ENCODE measurements around the gene LFNG. TPM values are rescaled to one million over a fixed set of nuclear protein-coding genes. Genes with fewer than 3 reads are reported as not detected.
"Not testable (repeated sequence)": the region's sequence is repeated elsewhere in the genome, so short reads cannot be mapped to it uniquely, and the experiment has no call there.

Gene LFNG
- total RNA-seq, 2 experiments from 2014 or later: 96.7 to 99.8 TPM

DNA sequence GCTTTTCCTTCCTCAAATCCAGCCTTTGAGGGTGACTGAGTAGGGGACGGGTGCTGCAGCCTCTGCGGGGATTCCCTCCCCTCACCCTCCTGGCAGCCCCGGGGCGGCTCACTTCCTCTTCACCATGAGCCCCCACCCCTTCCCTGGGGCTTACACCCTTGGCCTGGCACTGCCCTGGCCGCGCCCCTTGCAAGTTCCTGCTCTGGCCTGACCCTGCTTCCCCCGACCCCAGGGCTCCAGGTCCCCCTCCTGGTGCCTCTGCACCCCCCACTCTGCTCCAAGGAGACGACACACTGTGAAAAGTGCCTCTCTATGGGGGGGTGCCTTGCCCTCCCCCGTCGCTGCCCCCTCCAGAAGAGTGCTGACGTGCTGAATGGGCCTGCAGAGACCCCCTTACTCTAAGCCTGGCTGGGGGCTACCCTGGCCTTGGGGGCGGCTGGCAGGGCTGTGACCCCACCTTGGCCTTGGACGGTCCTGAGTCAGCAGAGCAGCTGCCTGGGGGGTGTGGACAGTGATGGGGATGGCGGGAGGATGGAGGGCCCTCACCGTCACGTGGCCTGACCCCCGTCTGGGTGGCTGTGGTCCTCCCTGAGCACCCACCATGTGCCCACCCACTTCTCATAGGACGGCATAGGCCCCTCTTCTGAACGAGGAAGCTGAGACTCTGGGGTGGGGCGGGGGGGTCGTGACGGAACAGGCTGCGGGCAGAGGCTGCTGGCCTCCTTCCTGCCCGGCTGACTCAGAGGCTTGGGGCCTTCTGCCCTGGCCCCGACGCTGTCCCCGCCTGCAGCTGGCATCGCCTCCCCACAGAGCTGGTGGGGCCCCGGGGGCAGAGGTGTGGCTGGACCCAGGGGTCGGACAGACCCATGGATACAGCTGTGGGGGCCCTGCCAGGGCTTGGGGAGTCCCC lies 9.8 kb downstream of the LFNG start:
- CTCF ChIA-PET: interaction anchor here (0.9 to 1.2 kb wide), 2 partner anchors 8 to 88 kb away, joined by 3 to 6 read pairs; no protein-coding TSS in a partner anchor
- peak; percentile 27 for ATAC-seq (ENCODE audit: poor library complexity)
- TF ChIP-seq, protein P1, sequence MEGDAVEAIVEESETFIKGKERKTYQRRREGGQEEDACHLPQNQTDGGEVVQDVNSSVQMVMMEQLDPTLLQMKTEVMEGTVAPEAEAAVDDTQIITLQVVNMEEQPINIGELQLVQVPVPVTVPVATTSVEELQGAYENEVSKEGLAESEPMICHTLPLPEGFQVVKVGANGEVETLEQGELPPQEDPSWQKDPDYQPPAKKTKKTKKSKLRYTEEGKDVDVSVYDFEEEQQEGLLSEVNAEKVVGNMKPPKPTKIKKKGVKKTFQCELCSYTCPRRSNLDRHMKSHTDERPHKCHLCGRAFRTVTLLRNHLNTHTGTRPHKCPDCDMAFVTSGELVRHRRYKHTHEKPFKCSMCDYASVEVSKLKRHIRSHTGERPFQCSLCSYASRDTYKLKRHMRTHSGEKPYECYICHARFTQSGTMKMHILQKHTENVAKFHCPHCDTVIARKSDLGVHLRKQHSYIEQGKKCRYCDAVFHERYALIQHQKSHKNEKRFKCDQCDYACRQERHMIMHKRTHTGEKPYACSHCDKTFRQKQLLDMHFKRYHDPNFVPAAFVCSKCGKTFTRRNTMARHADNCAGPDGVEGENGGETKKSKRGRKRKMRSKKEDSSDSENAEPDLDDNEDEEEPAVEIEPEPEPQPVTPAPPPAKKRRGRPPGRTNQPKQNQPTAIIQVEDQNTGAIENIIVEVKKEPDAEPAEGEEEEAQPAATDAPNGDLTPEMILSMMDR (IDR thresholded peaks at IDR 0.05): no peak
- Histone ChIP-seq H3K27me3 (ENCODE audit: control insufficient read depth in 1 of 2, insufficient read depth in 2 of 2, low read length in 2 of 2) (no peaks in the 10 kb centered on the region), H3K9me3 (ENCODE audit: control insufficient read depth in 1 of 2, insufficient read depth in 1 of 2, low read length in 2 of 2) (no peaks in the 10 kb centered on the region), H3K36me3 (ENCODE audit: insufficient read depth, low read length) (peaks cover 47% of the 10 kb centered on the region), H3K4me3 (ENCODE audit: low read length) (peak overlapping the region; percentile 35), H3K27ac (ENCODE audit: low read depth in 1 of 2, low read length in 2 of 2) (peak overlapping the region; percentile 88 to 98), H3K4me1 (ENCODE audit: insufficient read depth, low read length) (peaks cover 71% of the 10 kb centered on the region)
- Mint-ChIP-seq H3K4me3 (peak overlapping the region; percentile 84), H3K4me1 (ENCODE audit: low read depth) (peaks cover 54% of the 10 kb centered on the region), H3K27me3 (no peaks in the 10 kb centered on the region), H3K27ac (peak overlapping the region; percentile 98), H3K36me3 (ENCODE audit: low read depth) (peaks cover 43% of the 10 kb centered on the region), H3K9me3 (no peaks in the 10 kb centered on the region)
- POLR2A ChIA-PET: interaction anchor here (0.5 to 12.9 kb wide), 9 partner anchors 9 to 1369 kb away, joined by 3 to 218 read pairs (median 4); partner anchors contain the start of gene ZFAND2A
- peak in 11 of 14 experiments; percentile 44 to 87 (median 60) for DNase-seq
- intact Hi-C loops (cut with DNase I, micrococcal nuclease): loop anchor here (1.0 to 10.0 kb wide), 4 partner anchors 7 to 1295 kb away; partner anchors contain the start of genes BRAT1 (in 1 of the 2) and UNCX (in 1 of the 2)

DNA sequence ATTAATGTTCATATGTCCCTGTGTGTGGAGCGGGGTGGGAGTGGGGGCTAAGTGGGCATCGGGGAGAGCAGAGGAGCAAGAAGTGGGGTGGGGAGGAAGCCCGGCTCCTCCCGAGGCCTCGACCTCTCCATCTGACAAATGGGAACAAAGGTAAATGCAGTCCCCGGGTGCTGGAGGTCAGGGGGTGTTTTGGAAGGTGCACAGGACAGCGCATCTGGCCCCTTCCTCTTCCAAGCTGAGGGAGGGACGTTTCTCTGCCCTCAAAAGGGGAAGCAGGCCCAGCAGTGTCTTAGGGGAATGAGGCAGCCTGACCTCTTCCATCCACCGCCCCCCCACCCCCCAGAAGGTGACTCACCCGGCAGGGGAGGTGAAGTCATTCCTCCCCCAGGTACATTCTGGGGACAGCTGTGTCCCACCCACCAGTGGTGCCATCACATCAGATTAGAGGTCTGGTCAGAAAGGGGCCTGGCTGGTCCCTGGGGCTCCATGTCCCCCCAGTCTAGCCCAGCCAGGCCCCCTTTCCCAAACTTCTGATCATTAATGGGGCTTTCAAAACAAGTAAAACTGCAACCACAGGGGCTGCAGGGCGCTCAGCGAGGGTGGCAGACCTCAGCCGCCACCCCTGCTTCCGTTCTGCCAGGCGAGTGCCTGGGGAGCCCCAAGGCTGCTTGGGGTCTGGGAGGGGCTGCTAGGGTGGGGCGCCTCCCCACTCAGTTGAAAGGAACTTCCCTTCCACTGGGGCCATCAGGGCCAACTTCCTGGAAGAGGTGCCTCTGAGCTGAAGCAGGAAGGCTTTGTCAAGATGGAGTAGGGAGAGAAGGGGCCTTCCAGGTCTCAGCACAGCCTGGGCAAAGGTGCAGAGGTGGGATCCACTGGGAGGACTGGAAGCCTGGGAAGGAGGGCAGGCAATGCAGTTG lies 10.8 kb downstream of the LFNG start:
- no peaks in the 10 kb centered on the region for H3K9me3 ChIP-seq (ENCODE audit: control insufficient read depth in 1 of 2, insufficient read depth in 1 of 2, low read length in 2 of 2)
- ATAC-seq (ENCODE audit: poor library complexity) (peak; percentile 71), DNase-seq (peak; percentile 61 to 93 (median 81))
- TF ChIP-seq, protein P1 (IDR thresholded peaks at IDR 0.05): no peak
- no peaks in the 10 kb centered on the region for H3K27me3 Mint-ChIP-seq
- H3K27ac ChIP-seq (ENCODE audit: low read depth in 1 of 2, low read length in 2 of 2): peak overlapping the region; percentile 88 to 98
- peaks cover 62% of the 10 kb centered on the region for H3K4me1 ChIP-seq (ENCODE audit: insufficient read depth, low read length)
- H3K36me3 Mint-ChIP-seq (ENCODE audit: low read depth): peaks cover 43% of the 10 kb centered on the region
- H3K4me3 ChIP-seq (ENCODE audit: low read length): peak overlapping the region; percentile 35
- no peaks in the 10 kb centered on the region for H3K27me3 ChIP-seq (ENCODE audit: control insufficient read depth in 1 of 2, insufficient read depth in 2 of 2, low read length in 2 of 2)
- peak overlapping the region; percentile 98 for H3K27ac Mint-ChIP-seq
- no peaks in the 10 kb centered on the region for H3K9me3 Mint-ChIP-seq
- ChIA-PET POLR2A (interaction anchor here (0.6 to 12.9 kb wide), 11 partner anchors 8 to 597 kb away, joined by 3 to 218 read pairs (median 3); no protein-coding TSS in a partner anchor), CTCF (interaction anchor here (0.9 to 1.2 kb wide), 2 partner anchors 9 to 87 kb away, joined by 3 to 6 read pairs; no protein-coding TSS in a partner anchor)
- H3K4me3 Mint-ChIP-seq: peak overlapping the region; percentile 84
- H3K36me3 ChIP-seq (ENCODE audit: insufficient read depth, low read length): peaks cover 38% of the 10 kb centered on the region
- intact Hi-C loops (cut with DNase I, micrococcal nuclease): loop anchor here in 1 of 2 experiments (1.0 to 2.0 kb wide), 2 partner anchors 8 to 22 kb away; no protein-coding TSS in a partner anchor
- H3K4me1 Mint-ChIP-seq (ENCODE audit: low read depth): peaks cover 54% of the 10 kb centered on the region

- H3K4me3 ChIP-seq (ENCODE audit: low read length); H3K27me3 Mint-ChIP-seq; H3K27me3 ChIP-seq (ENCODE audit: control insufficient read depth in 1 of 2, insufficient read depth in 2 of 2, low read length in 2 of 2); H3K9me3 Mint-ChIP-seq; H3K9me3 ChIP-seq (ENCODE audit: control insufficient read depth in 1 of 2, insufficient read depth in 1 of 2, low read length in 2 of 2): not testable (repeated sequence)
- H3K36me3 Mint-ChIP-seq (ENCODE audit: low read depth): peaks cover 36% of the 10 kb centered on the region
- H3K4me1 Mint-ChIP-seq (ENCODE audit: low read depth): peaks cover 47% of the 10 kb centered on the region
- CTCF ChIA-PET: interaction anchor here (1.2 kb wide), 1 partner anchor 10 kb away, joined by 6 read pairs; no protein-coding TSS in a partner anchor
- ATAC-seq (ENCODE audit: poor library complexity) (peak; percentile 0), DNase-seq (peak in 2 of 14 experiments; percentile 9 to 34)
- intact Hi-C loops (cut with DNase I, micrococcal nuclease): loop anchor here in 1 of 2 experiments (1.0 to 2.0 kb wide), 2 partner anchors 9 to 22 kb away; no protein-coding TSS in a partner anchor
- peak overlapping the region; percentile 84 for H3K4me3 Mint-ChIP-seq
- H3K4me1 ChIP-seq (ENCODE audit: insufficient read depth, low read length): peaks cover 53% of the 10 kb centered on the region
- H3K27ac Mint-ChIP-seq: peak overlapping the region; percentile 98
- POLR2A ChIA-PET: interaction anchor here (0.6 to 12.9 kb wide), 6 partner anchors 9 to 25 kb away, joined by 3 to 218 read pairs (median 4); no protein-coding TSS in a partner anchor
- H3K27ac ChIP-seq (ENCODE audit: low read depth in 1 of 2, low read length in 2 of 2): peak overlapping the region; percentile 88 to 98
- H3K36me3 ChIP-seq (ENCODE audit: insufficient read depth, low read length): peaks cover 29% of the 10 kb centered on the region
Observed at GRCh38 chr7:2530994-2531795, 11.6 kb downstream of the LFNG start.

- intact Hi-C loops (cut with DNase I, micrococcal nuclease): loop anchor here in 1 of 2 experiments (2.0 kb wide), 1 partner anchor 23 kb away; no protein-coding TSS in a partner anchor
- Histone ChIP-seq H3K4me1 (ENCODE audit: insufficient read depth, low read length) (peaks cover 47% of the 10 kb centered on the region), H3K36me3 (ENCODE audit: insufficient read depth, low read length) (peaks cover 24% of the 10 kb centered on the region)
- CTCF ChIA-PET; H3K9me3 ChIP-seq (ENCODE audit: control insufficient read depth in 1 of 2, insufficient read depth in 1 of 2, low read length in 2 of 2); H3K4me3 ChIP-seq (ENCODE audit: low read length); H3K27me3 Mint-ChIP-seq; H3K9me3 Mint-ChIP-seq; H3K4me3 Mint-ChIP-seq; ATAC-seq (ENCODE audit: poor library complexity); H3K27ac ChIP-seq (ENCODE audit: low read depth in 1 of 2, low read length in 2 of 2); POLR2A ChIA-PET; H3K27me3 ChIP-seq (ENCODE audit: control insufficient read depth in 1 of 2, insufficient read depth in 2 of 2, low read length in 2 of 2): not testable (repeated sequence)
- Mint-ChIP-seq H3K4me1 (ENCODE audit: low read depth) (peaks cover 42% of the 10 kb centered on the region), H3K27ac (peak overlapping the region; percentile 74), H3K36me3 (ENCODE audit: low read depth) (peaks cover 31% of the 10 kb centered on the region)
- DNase-seq: peak in 3 of 14 experiments; percentile 7 to 33 (median 23)
Observed at GRCh38 chr7:2531796-2532110, 12.2 kb downstream of the LFNG start.
